WI38 (cell line): ENCODE measurements around the gene KATNB1.

Source experiments
- H3K4me3 ChIP-seq: 2 replicates; pipeline ENCODE4 v1.5.1; 2011; ENCODE audit warnings: low read depth, mild to moderate bottlenecking, control low read depth, low read length
- TF ChIP-seq, protein P1 (sequence below): IDR thresholded peaks from 2 replicates; pipeline ENCODE4 v1.5.1; 2012; ENCODE audit warnings: low read depth, mild to moderate bottlenecking, control low read depth, low read length

The KATNB1 gene

DNA sequence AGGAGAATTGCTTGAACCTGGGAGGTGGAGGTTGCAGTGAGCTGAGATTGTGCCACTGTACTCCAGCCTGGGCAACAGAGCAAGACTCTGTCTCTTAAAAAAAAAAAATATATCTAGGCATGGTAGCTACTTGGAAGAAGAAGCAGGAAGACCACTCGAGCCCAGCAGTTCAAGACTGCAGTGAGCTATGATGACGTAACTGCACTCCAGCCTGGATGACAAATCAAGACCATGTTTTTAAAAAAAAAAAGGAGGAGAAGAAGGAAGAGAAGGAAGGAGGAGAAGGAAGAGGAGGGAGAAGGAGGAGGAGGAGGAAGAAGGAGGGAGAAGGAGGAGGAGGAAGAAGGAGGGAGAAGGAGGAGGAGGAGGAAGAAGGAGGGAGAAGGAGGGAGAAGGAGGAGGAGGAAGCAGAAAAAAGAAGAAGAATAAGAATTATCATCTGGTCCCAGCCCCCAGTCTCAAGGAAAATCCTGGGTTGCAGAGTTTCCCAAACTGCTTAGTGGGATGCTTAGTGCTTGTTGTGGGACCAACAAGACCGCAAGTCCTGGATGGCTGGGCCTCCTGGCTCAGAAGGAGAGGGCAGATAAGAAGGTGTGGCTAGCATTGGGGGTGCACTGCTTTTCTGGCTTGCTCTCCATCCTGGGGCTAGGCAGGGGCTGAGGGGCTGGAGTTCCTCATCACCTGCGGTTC lies 44.6 kb upstream of the KATNB1 start:
- H3K4me3 ChIP-seq = no peak overlapping the region
- TF ChIP-seq, protein P1, sequence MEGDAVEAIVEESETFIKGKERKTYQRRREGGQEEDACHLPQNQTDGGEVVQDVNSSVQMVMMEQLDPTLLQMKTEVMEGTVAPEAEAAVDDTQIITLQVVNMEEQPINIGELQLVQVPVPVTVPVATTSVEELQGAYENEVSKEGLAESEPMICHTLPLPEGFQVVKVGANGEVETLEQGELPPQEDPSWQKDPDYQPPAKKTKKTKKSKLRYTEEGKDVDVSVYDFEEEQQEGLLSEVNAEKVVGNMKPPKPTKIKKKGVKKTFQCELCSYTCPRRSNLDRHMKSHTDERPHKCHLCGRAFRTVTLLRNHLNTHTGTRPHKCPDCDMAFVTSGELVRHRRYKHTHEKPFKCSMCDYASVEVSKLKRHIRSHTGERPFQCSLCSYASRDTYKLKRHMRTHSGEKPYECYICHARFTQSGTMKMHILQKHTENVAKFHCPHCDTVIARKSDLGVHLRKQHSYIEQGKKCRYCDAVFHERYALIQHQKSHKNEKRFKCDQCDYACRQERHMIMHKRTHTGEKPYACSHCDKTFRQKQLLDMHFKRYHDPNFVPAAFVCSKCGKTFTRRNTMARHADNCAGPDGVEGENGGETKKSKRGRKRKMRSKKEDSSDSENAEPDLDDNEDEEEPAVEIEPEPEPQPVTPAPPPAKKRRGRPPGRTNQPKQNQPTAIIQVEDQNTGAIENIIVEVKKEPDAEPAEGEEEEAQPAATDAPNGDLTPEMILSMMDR = no peak

DNA sequence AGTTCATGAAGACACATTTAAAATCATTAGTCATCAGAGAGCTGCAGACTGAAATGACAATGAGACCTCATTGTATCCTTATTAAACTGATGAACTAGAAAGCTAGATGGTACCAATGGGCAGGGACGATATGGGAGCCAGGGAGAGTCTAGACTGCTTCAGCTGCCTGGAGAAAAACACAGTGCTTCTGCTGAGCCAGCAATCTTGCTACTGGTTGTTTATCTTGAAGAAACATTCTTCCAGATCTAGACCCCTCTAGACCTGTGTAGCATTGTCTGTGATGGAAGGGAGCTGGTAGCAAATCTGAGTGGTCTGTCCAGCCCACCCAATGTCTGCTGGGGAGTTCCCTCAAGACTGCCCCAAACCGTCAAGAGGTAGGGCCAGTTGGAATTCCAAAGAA lies 42.9 kb upstream of the KATNB1 start:
- TF ChIP-seq, protein P1 = no peak
- H3K4me3 ChIP-seq = no peak overlapping the region

DNA sequence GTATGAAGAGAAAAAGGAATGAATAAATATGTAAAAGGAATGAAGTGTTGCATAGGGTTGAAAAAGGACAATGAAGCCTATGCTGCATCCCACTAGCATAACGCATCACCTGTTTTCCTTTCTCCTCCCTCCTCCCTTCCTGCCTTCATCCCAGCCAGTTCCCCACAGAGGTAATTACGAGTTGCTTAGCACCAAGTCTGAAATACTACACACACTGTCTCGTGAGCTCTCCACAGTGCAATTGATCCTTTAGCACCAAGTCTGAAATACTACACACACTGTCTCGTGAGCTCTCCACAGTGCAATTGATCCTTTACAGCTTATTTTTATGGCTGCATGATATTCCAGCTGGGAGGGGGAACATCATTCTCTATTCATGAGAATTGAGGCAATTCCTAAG lies 42.0 kb upstream of the KATNB1 start:
- no peak overlapping the region for H3K4me3 ChIP-seq
- TF ChIP-seq, protein P1 = no peak

DNA sequence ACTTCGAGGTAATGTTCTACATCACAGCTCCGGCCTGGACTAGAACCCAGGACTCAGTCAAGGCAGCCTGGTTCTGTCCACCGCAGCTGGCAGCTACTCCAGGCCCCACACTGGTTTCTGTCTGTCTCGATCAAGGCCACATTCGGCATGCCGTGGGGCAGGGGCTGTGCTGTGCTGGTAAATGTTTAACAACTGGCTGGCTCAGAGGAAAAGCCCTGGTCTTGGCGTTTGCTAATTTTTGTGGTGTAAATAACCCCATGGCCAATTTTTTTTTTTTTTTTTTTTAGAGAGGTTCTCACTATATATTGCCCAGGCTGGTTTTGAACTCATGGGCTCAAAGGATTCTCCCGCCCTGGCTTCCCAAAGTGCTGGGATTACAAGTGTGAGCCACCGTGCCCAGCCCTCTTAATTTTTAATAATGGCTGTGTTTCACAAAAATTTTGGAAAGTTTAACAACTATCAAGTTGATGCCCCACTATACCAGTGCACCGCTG lies 41.3 kb upstream of the KATNB1 start:
- no peak overlapping the region for H3K4me3 ChIP-seq
- TF ChIP-seq, protein P1 = no peak

DNA sequence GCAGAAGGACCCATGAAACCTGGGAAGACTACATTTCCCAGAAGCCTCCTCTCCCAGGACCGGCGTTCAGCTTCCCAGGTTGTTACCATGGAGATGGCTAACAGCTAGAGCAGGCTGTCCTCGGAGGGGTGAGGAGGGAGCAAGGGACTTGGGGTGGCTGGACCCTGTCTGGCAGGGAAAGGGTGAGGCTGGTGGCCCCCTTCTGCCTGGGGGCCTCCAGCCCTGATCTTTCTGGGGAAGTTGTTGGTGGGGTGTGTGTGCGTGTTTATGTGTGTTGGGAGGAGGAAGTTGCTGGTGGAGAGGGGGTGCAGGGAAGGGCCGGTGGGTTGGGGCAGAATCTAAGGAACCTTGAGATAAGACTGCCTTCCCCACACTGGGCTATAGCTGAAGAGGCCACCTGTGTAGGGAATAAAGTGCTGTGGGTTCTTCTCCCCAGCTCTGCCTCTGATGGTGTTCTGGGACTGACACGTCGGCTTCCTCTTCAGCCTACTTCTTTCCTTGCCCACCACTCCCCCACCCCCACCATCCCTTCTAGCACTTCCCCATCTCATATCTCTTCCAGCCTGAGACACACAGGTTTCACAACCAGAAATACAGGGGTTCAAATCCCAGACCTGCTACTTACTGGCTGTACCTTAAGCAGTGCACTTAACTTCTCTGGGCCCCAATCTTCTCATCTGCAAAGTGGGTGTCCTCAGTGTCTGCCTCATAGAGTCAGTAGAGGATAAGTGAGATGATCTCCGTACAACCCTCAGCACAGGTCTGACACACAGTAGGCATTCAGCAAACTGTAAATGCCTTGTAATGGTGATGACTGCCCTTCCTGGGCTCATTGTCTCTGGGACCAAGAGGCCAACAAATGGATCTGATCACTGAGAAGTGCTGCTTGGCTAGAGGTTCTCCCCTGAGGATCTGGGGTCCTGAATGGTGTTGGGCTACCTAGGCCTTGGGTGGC lies 40.6 kb upstream of the KATNB1 start, which contains the start of gene DRC7:
DRC7 (plus strand) TSS at position 82 of the 955 bp plus-strand sequence. CDS start 3,144 bp downstream, outside the sequence.
- no peak within 1 kb of the TSS for H3K4me3 ChIP-seq
- TF ChIP-seq, protein P1 = no peak

DNA sequence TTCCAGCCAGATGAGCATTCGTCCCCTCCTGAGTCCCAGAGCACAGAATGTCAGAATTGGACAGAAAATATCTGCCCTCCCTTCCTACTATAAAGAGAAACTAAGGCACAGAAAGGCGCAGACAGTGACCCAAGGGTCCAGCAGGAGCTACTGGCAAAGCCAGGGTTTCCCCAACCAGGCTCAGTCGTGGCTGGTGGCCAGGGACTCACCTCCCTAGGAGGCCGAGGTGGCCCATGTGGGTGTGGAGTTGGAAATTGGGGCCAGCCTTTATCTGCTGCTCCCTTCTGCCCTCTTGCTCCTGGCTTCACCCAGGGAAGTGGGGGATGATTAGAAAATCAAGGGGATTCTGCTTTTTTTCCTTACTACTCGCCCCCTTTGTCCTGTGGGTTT lies 39.9 kb upstream of the KATNB1 start:
- TF ChIP-seq, protein P1 = no peak
- no peak overlapping the region for H3K4me3 ChIP-seq

DNA sequence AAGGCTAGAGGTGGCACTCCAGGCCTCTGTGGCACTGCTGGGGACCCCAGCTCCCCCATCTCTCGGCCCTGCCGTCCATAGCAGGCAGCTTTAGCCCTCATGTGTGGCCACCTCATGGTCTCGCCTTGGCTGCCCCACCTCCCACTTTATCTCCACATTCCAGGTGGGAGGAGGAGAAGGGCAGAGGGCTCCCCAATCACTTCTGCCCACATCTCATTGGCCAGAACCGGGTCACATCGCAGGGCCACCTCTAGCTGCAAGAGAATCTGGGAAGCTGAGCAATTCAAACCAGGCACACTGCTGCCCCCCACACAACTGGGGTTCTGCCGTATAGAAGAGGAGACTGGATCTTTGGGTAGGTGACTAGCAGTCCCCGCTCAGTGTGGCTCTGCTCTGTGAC lies 39.3 kb upstream of the KATNB1 start:
- TF ChIP-seq, protein P1 = no peak
- H3K4me3 ChIP-seq = no peak overlapping the region
